ENCODE results near the gene ARHGAP28. TPM values are rescaled to one million over a fixed set of nuclear protein-coding genes. Genes with fewer than 3 reads are reported as not detected.

ARHGAP28 gene
- total and polyA plus RNA-seq, 10 of the 15 experiments (the other 5 are each of a cell fraction or from before 2014, with no cell fraction given): not detected

GRCh38 chr18:6781796-6782195 lies 52.3 kb downstream of the ARHGAP28 start (continued):
- no peak for TF ChIP-seq ZBTB11 (CRISPR knock-in tag; IDR thresholded peaks at IDR 0.05)

GRCh38 chr18:6782861-6783260 lies 53.3 kb downstream of the ARHGAP28 start:
- intact Hi-C loops (cut with micrococcal nuclease; ENCODE audit: unreplicated experiment): no loop called here
- DNase-seq (ENCODE audit: low read depth, low spot score): no peak
- in situ Hi-C loops (cut with MboI): no loop called here
- ATAC-seq: no peak
- POLR2A ChIA-PET: no interaction called here
- Histone ChIP-seq H4K20me1 (ENCODE audit: control insufficient read depth, insufficient read depth) (no peaks in the 10 kb centered on the region), H3K27me3 (replicated peaks in 1 of 2; ENCODE audit: control insufficient read depth in 2 of 2, insufficient read depth in 2 of 2, low read length in 1 of 2) (no peaks in the 10 kb centered on the region), H3K9ac (ENCODE audit: control insufficient read depth, insufficient read depth, low read length) (no peak overlapping the region), H3K4me3 (no peak overlapping the region), H3K36me3 (ENCODE audit: control insufficient read depth in 2 of 2, insufficient read depth in 2 of 2, low read length in 1 of 2) (no peaks in the 10 kb centered on the region), H3K4me2 (ENCODE audit: control insufficient read depth, insufficient read depth) (no peak overlapping the region), H3K9me3 (replicated peaks; ENCODE audit: control insufficient read depth, insufficient read depth, low read length) (no peaks in the 10 kb centered on the region), H3K79me2 (ENCODE audit: control insufficient read depth, insufficient read depth, low read length) (no peaks in the 10 kb centered on the region), H3K27ac (ENCODE audit: control insufficient read depth, insufficient read depth) (no peak overlapping the region), H3K4me1 (ENCODE audit: control insufficient read depth, insufficient read depth, low read length) (no peaks in the 10 kb centered on the region), H2AFZ (ENCODE audit: control insufficient read depth, low read depth, low read length) (no peak overlapping the region)
- FAIRE-seq: no peak
- no TSS peak for BruUV-seq (replicated peaks)
- SMC1A ChIA-PET (ENCODE audit: uncharacterized antibody, unreplicated experiment): interaction anchor here (0.6 kb wide), 1 partner anchor 212 kb away, joined by 3 read pairs; no protein-coding TSS in a partner anchor
- RAD21 ChIA-PET (ENCODE audit: unreplicated experiment): no interaction called here
- 50% methylated on average over 1 of the region's 1 CpG for WGBS (ENCODE audit: insufficient coverage, insufficient replicate concordance, low lambda C conversion rate, missing lambda C conversion rate)
- CTCF ChIA-PET: no interaction called here
- TF ChIP-seq HDAC6 (IDR thresholded peaks at IDR 0.05; ENCODE audit: unreplicated experiment): no peak
- no peak for TF ChIP-seq MYC (IDR thresholded peaks at IDR 0.05; ENCODE audit: insufficient read depth, insufficient read length, insufficient replicate concordance, low read length, severe bottlenecking)
- TF ChIP-seq, protein P1, sequence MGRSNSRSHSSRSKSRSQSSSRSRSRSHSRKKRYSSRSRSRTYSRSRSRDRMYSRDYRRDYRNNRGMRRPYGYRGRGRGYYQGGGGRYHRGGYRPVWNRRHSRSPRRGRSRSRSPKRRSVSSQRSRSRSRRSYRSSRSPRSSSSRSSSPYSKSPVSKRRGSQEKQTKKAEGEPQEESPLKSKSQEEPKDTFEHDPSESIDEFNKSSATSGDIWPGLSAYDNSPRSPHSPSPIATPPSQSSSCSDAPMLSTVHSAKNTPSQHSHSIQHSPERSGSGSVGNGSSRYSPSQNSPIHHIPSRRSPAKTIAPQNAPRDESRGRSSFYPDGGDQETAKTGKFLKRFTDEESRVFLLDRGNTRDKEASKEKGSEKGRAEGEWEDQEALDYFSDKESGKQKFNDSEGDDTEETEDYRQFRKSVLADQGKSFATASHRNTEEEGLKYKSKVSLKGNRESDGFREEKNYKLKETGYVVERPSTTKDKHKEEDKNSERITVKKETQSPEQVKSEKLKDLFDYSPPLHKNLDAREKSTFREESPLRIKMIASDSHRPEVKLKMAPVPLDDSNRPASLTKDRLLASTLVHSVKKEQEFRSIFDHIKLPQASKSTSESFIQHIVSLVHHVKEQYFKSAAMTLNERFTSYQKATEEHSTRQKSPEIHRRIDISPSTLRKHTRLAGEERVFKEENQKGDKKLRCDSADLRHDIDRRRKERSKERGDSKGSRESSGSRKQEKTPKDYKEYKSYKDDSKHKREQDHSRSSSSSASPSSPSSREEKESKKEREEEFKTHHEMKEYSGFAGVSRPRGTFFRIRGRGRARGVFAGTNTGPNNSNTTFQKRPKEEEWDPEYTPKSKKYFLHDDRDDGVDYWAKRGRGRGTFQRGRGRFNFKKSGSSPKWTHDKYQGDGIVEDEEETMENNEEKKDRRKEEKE (IDR thresholded peaks at IDR 0.05): no peak
- no peak for TF ChIP-seq NBN (IDR thresholded peaks at IDR 0.05)
- no peak for TF ChIP-seq TARDBP (IDR thresholded peaks at IDR 0.05; ENCODE audit: borderline replicate concordance)
- no peak for TF ChIP-seq ZBTB11 (CRISPR knock-in tag; IDR thresholded peaks at IDR 0.05)
- TF ChIP-seq, protein P2, sequence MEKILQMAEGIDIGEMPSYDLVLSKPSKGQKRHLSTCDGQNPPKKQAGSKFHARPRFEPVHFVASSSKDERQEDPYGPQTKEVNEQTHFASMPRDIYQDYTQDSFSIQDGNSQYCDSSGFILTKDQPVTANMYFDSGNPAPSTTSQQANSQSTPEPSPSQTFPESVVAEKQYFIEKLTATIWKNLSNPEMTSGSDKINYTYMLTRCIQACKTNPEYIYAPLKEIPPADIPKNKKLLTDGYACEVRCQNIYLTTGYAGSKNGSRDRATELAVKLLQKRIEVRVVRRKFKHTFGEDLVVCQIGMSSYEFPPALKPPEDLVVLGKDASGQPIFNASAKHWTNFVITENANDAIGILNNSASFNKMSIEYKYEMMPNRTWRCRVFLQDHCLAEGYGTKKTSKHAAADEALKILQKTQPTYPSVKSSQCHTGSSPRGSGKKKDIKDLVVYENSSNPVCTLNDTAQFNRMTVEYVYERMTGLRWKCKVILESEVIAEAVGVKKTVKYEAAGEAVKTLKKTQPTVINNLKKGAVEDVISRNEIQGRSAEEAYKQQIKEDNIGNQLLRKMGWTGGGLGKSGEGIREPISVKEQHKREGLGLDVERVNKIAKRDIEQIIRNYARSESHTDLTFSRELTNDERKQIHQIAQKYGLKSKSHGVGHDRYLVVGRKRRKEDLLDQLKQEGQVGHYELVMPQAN (conservative IDR thresholded peaks at IDR 0.05): no peak
- no peak for TF ChIP-seq JUNB (IDR thresholded peaks at IDR 0.05)
- TF ChIP-seq TAF1 (IDR thresholded peaks at IDR 0.05; ENCODE audit: borderline replicate concordance, low read depth, low read length): no peak
